ENCODE data around the gene LSAMP. TPM values are rescaled to one million over a fixed set of nuclear protein-coding genes. Genes with fewer than 3 reads are reported as not detected.

The LSAMP gene
- total RNA-seq: under 0.01 TPM in 1 of 2 replicates, not detected in the other

DNA sequence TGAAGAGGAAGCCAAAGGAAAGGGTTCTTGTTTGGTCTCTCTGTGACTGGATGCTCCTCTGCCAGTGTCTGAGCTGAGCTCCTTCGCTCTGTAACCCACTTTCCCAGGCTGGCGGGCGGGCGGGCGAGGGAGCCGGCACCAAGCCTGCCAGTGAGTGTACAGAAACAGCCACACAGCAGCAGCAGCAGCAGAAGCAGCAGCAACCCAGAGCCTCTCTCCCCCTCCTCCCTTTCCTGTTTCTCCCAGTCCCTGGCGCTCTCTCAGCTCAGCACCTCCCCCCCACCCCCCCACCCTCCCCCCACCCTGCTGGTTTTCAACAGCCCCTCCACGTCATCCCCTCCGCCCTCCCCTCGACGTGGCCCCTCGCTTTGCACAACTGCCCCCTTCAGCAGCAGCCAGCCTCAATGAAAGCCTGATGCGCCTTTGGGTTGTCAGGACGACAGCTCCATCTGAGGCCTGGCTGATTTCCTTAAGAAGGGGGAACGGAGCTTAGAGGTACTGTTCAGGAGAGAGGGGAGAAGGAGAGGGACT is at the start of gene LSAMP:
LSAMP (minus strand) TSS at position 177 of the 531 bp plus-strand sequence.

Small RNA genes lying within 50 kb of the gene (small RNA-seq; reads per million reads assigned to genes)
- not detected for gene RN7SL815P

Data from subcutaneous preadipocyte (primary cell).